GM18870 (cell line): ENCODE results near the gene ALDH8A1.
A peak's percentile ranks its signal among the peaks of the same experiment; 100 is the strongest.

ENCODE experiments used
- ATAC-seq: cut with Tn5 transposase; IDR thresholded peaks from one replicate; pipeline ENCODE4 v1.9.1; 2021; ENCODE audit warnings: moderate library complexity; ENCODE audit not compliant: unreplicated experiment

Gene ALDH8A1

GRCh38 chr6:134951494-134952263 is 1.8 kb upstream of the ALDH8A1 start:
- ATAC-seq = no peak

DNA sequence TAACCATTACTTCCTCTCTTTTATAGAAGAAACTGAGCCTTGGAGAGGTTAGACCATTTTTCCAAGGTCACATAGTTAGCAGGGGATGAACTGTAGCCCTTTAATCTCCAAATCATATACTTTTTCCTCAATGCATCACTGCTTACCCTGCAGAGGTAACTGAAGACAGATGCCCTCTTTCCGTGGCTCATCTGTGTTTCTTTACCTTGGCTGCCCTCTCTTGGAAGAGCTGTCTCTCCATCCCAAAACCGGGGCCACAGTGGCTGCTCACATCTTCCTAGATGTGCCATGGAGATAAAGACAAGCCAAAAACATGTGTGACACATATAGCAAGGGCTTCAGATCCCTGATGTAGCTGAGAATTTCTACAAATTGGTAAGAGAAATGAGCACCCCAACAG is 581 bp upstream of the ALDH8A1 start:
- no peak for ATAC-seq

- no peak for ATAC-seq
These were observed 1.2 kb downstream of the ALDH8A1 start for GRCh38 chr6:134948691-134949090.

DNA sequence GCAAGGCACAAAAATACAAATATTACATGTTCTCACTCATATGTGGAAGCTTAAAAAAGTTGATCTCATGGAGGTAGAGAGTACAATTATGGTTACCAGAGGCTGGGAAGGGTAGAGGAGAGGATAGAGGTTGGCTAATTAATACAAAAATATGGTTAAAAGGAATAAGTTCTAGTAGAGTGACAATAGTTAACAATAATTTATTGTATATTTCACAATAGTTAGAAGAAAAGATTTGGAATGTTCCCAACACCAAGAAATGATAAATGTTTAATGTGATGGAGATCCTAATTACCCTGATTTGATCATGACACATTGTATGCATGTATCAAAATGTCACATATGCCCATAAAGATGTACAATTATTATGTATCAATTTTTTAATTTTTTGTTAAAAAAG is 1.8 kb downstream of the ALDH8A1 start:
- no peak for ATAC-seq

GRCh38 chr6:134945045-134945444 is 4.9 kb downstream of the ALDH8A1 start:
- no peak for ATAC-seq

DNA sequence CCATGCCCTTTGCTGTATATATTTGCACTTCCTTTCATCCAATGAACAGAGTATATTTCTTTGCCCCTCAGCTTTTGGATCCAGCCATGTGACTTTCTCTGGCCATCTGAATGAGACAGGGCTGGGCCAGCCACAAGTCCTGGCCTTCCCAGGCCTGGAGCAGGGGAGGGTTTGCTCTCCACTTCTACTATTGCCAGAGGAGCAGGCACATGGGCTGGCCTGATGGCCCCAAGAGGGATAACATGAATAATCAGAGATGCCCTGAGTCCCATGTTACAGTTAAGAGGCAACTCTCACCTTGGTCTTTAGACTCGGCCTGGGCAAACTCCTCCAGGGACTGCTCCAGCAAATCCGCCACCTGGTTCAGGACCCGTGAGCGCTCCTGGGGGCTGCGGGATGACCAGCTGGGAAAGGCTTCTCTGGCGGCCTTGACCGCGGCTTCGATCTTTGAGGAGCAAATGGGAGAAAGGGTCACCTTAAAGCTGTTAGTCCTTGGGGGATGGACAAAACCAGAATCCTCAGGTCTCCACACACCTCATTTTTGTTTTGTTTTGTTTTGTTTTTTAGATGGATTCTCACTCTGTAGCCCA is 6.3 kb downstream of the ALDH8A1 start:
- no peak for ATAC-seq

DNA sequence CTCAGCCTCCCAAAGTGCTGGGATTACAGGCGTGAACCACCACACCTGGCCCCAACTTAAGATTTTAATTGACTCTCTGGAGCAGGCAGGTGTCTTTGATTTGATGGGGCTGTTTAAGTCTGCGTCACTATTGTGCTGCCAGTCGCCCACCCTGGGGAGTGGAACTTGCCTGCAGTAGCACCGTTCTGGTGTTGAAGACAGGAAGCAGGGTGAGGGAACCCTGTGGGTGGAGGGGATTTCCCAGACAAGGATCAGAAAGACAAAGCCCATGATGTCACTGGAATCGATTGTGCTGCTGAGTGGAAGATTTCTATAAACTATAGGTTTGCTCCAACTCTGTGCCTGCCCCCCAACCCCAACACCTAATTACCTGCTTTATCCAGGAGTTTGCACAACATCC is 11.0 kb downstream of the ALDH8A1 start:
- peak; percentile 86 for ATAC-seq

DNA sequence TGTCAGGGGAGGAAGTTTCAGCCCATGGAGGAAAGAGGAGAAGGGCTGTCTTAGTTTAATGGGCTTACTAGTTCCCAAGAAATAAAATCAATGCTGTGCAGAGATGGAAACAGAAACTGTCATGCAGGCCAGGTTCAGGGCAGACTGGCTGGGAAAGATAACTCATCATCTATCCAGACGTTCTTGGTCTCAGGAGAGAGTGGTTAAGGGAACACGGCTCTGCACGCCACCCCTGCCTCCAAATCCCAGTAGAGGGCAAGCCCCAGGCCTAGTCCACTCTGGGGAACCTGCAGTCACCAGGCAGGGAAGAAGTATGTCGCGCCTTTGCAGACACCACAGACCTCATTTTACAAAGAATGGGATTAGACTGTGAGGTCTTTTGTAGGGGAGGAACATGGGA is 12.5 kb downstream of the ALDH8A1 start:
- no peak for ATAC-seq

DNA sequence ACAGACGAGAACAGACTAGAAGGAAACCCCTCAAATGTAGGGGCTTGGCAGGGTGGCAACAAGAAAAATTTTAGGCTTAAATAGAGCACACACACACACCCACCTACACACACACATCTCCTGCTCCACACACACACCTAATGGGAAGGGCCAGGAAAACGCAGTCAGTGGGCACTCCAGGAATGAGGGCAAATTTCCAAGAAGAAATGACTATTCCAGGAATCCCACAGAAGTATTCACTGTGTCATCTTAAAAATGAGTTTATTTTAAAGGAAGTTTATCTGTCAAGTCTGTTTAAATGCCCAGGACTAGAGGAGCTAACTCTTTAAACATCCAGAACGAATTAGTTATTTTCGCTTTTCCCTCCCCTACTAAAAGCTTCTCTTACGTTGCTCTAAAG is 13.0 kb downstream of the ALDH8A1 start:
- no peak for ATAC-seq

DNA sequence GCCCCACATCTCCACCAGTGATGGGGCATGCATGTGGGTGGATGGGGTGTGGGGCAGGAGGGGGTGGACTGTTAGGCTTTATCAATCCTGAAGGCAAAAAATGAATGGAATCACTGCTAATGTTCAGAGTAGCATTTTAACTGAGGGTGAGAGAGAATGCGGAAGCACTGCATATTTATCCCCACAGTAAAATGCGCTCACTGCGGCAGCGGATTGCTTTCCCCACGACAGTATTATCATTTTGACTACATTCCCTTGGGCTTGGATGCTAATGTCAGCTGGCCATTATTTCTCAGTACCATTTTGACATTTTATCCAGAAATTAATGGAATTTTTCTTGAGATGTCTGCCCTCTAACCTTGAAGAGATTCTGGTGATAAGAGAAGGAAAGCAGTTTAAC is 13.4 kb downstream of the ALDH8A1 start:
- ATAC-seq = no peak

- no peak for ATAC-seq
These were observed 15.0 kb downstream of the ALDH8A1 start for GRCh38 chr6:134934793-134935485.

DNA sequence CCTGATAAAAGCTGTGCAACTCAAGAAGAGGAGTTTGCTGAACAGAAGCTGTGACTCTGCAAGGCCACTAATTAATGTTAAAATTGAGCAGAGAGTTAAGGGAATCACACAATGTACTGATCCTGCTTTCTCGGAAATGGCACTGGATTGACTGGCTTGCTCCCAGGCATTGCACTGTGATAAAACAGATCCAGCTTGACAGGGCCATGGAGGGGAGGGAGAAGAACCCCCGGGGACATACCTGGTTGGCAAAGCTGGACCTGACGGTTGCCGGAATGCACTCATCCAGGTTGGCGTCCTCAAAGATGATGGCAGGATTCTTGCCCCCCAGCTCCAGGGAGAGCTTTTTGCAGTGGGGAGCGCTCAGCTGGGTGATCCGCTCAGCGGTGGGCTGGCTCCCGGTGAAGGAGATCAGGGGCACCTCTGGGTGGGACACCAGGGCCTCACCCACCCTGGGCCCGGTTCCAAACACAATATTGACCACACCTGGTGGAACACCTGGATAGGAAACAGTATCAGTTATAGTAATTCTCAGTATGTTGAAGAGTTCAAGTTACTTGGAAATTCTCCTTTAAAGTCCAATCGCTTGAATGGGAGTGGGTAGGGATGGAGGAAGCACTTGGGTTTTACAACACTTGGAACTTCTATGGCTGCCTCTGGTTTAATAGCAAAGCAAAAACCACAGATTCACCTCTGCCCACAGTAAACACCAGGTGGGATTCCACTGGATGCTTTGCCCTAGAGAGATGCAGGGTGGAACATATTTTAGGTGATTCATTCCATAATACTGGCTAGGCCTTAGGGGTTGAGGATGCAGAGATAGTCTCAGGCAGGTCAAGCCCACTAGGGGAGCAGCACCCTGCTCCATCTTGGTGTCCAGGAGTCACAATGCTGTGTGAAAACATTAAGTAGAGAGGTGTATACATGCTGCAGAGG is 17.1 kb downstream of the ALDH8A1 start:
- no peak for ATAC-seq

DNA sequence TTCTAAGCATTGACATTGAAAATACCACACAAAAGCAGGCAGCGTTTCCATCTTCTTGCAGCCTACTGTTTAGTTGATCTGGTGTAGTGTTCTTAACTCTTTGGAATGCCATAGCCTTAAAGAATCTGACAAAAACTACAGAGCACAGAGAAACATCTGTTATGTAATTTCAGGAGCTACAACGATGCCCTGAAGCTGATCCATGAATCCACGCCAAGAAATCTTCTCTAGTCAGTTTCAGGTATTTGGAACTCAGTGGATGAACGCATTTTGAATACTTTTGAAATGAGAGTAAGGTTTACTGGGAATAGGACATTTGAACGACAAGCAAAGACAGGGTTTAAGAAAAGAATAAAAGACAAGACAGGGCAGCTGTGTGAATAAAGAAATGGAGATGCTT is 17.8 kb downstream of the ALDH8A1 start:
- ATAC-seq = no peak

- ATAC-seq = no peak
These were observed 19.4 kb downstream of the ALDH8A1 start for GRCh38 chr6:134930463-134930862.

DNA sequence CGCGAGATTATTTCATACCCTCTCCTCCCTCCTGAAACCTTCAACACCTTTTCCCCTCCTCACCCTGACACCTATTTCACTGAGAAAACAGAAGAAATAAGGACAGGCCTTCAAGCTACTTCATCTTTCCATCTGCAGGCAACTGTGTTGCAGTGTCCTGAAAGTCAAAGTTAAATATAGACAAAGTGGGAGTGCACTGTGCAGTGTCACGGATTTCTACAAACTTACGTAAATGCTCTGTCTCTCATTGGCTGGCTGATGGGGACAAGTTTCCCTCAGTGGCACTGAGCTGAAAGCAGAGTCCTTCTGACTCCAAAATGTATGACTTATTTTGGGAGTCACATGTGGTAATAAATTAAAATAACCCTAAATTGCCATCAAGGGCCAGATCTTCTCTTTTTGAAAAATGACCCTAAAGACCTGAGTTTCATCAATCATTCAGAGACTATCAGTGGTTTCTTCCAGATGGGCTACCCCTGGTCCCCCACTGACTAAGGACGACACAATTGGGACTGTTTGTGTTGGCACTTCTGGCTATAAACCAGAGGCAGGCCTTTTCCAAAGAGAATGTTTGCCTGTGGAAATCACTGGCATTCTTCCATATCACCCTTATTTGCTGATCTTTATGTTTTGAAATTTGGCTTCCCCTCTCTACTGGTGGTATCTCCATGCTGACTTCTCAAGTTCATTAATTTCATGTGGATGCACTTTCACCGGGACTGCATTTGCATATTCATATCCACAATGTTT is 21.6 kb downstream of the ALDH8A1 start:
- ATAC-seq = no peak

GRCh38 chr6:134925800-134926199 is 24.1 kb downstream of the ALDH8A1 start:
- ATAC-seq = no peak

GRCh38 chr6:134921721-134922261 is 28.1 kb downstream of the ALDH8A1 start:
- no peak for ATAC-seq

DNA sequence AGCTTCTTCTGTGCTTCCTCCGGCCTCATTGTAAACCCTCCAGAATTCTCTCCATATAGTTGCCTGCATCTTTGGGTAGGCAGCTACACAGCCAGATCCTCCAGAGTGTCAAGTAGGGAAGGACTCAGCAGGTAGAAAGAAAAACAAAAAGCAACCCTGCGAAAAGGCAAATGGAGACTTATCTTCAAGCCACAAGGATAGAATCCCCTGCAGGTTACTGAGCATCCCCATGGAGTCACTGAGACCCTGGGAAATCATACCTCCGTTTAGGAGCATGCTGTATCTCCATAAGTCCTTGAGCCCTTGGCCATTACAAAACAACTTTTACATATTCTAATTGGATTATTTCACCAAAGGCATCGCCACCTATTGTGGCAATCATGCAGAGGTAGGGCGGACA is 28.6 kb downstream of the ALDH8A1 start:
- ATAC-seq = no peak

GRCh38 chr6:134920422-134920821 is 29.5 kb downstream of the ALDH8A1 start:
- no peak for ATAC-seq

DNA sequence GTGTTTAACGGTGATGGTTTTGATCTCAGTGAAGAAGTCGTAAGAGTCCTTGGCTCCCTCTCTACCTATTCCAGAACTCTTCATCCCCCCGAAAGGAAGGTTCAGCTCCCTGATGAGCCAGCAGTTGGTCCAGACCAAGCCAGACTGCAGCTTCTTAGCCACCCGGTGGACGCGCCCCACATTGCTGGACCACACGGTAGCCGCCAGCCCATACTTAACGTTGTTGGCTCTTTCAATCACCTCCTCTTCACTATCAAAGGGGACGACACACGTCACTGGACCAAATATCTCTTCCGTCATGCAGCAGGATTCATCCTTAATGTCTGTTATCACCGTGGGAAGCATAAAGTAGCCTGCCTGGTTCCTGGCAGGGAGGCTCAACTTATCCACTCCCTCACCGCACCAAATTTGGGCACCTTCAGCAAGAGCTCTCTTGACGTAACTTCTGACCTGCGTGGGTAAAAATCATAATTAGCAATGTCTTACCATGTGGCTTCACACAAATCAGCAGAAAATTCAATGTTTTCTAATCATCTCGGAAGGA is 31.4 kb downstream of the ALDH8A1 start:
- no peak for ATAC-seq
